Astrocyte (in vitro differentiated cells and primary cell): ENCODE results near the gene RPS27A. TPM values are rescaled to one million over a fixed set of nuclear protein-coding genes. Genes with fewer than 3 reads are reported as not detected.

Source experiments
- DNase-seq: peaks from one replicate; pipeline ENCODE4 v3.0.0-alpha.2; 2010; ENCODE audit warnings: low read depth
- FAIRE-seq: peaks from 2 replicates; lab custom pipeline; 2011; peaks lifted over from hg19 to GRCh38; lab: Jason Lieb, UNC
- H2AFZ ChIP-seq: 2 replicates; pipeline ENCODE4 v1.6.0; 2012; ENCODE audit warnings: low read depth, low read length, inconsistent platforms
- H3K27ac ChIP-seq: 2 replicates; pipeline ENCODE4 v1.5.1; 2011; ENCODE audit warnings: low read depth, low read length, inconsistent platforms
- H3K27me3 ChIP-seq: 2 replicates; pipeline ENCODE4 v1.6.0; 2011; ENCODE audit warnings: low read length, inconsistent platforms; ENCODE audit not compliant: insufficient read depth
- H3K36me3 ChIP-seq: 2 replicates; pipeline ENCODE4 v1.5.1; 2011; ENCODE audit warnings: low read length, inconsistent platforms; ENCODE audit not compliant: insufficient read depth
- H3K4me1 ChIP-seq: 2 replicates; pipeline ENCODE4 v1.5.1; 2011; ENCODE audit warnings: low read length, inconsistent platforms; ENCODE audit not compliant: insufficient read depth
- H3K4me2 ChIP-seq: 2 replicates; pipeline ENCODE4 v1.6.0; 2012; ENCODE audit warnings: low read length, inconsistent platforms
- H3K4me3 ChIP-seq: 2 replicates; pipeline ENCODE4 v1.5.1; 2011; ENCODE audit warnings: low read depth, mild to moderate bottlenecking, low read length, inconsistent platforms; ENCODE audit not compliant: insufficient read depth
- H3K79me2 ChIP-seq: 2 replicates; pipeline ENCODE4 v1.6.0; 2012; ENCODE audit warnings: mild to moderate bottlenecking, low read length, inconsistent platforms; ENCODE audit not compliant: insufficient read depth
- H3K9ac ChIP-seq: 2 replicates; pipeline ENCODE4 v1.6.0; 2012; ENCODE audit warnings: mild to moderate bottlenecking, low read length, inconsistent platforms
- H3K9me3 ChIP-seq: 2 replicates; pipeline ENCODE4 v1.5.1; 2012; ENCODE audit warnings: low read depth, mild to moderate bottlenecking, low read length, inconsistent platforms; ENCODE audit not compliant: insufficient read depth
- H4K20me1 ChIP-seq: 2 replicates; pipeline ENCODE4 v1.6.0; 2012; ENCODE audit warnings: low read length, inconsistent platforms; ENCODE audit not compliant: insufficient read depth
- H3K27ac Mint-ChIP-seq: one replicate; pipeline ENCODE4 v1.8.0; 2021; ENCODE audit warnings: mild to moderate bottlenecking, mixed read lengths; ENCODE audit not compliant: unreplicated experiment
- H3K27me3 Mint-ChIP-seq: one replicate; pipeline ENCODE4 v1.8.0; 2021; ENCODE audit warnings: low read depth, mixed read lengths; ENCODE audit not compliant: unreplicated experiment
- H3K36me3 Mint-ChIP-seq: one replicate; pipeline ENCODE4 v1.8.0; 2021; ENCODE audit warnings: low read depth, mixed read lengths; ENCODE audit not compliant: unreplicated experiment
- H3K4me1 Mint-ChIP-seq: one replicate; pipeline ENCODE4 v1.8.0; 2021; ENCODE audit warnings: low read depth, mixed read lengths; ENCODE audit not compliant: unreplicated experiment
- H3K4me3 Mint-ChIP-seq: one replicate; pipeline ENCODE4 v1.8.0; 2021; ENCODE audit warnings: mild to moderate bottlenecking, moderate library complexity, mixed read lengths; ENCODE audit not compliant: unreplicated experiment
- H3K9me3 Mint-ChIP-seq: one replicate; pipeline ENCODE4 v1.8.0; 2021; ENCODE audit warnings: mild to moderate bottlenecking, mixed read lengths; ENCODE audit not compliant: unreplicated experiment
- EZH2 ChIP-seq: IDR thresholded peaks from 2 replicates; pipeline ENCODE4 v1.6.1; 2012; ENCODE audit warnings: mild to moderate bottlenecking, low read length, inconsistent platforms; ENCODE audit not compliant: insufficient read depth
- total RNA-seq: library from RNA; stranded (reverse); gene quantifications from 2 replicates; pipeline ENCODE4 v1.2.1, GENCODE V29; 2021
- TF ChIP-seq, protein P1 (sequence below): IDR thresholded peaks from 2 replicates; pipeline ENCODE4 v1.5.1; 2011; ENCODE audit warnings: low read depth, mild to moderate bottlenecking, inconsistent platforms, low read length, moderate library complexity; ENCODE audit not compliant: insufficient read depth

The RPS27A gene
- total RNA-seq, 1 donor from 2014 or later, result 840 TPM

DNA sequence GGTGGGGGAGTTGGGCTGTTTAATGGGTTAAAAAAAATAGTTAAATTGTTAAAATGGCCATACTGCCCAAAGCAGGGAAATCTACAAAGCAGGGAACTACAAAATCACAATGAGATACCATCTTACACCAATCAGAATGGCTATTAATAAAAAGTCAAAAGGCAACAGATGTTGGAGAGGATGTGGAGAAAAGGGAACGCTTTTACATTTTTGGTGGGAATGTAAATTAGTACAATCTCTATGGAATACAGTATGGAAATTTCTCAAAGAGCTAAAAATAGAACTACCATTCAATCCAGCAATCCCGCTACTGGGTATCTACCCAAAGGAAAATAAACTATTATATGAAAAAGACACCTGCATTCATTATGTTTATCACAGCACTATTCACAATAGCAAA, 27.5 kb upstream of the RPS27A start:
- H3K27ac Mint-ChIP-seq, result no peak overlapping the region
- Histone ChIP-seq H3K4me2 (no peak overlapping the region), H3K4me3 (no peak overlapping the region), H3K36me3 (peaks cover 2% of the 10 kb centered on the region), H3K79me2 (no peaks in the 10 kb centered on the region), H3K27me3 (no peaks in the 10 kb centered on the region), H3K9me3 (no peaks in the 10 kb centered on the region), H3K27ac (no peak overlapping the region), H2AFZ (no peak overlapping the region), H4K20me1 (no peaks in the 10 kb centered on the region), H3K4me1 (no peaks in the 10 kb centered on the region), H3K9ac (no peak overlapping the region)
- H3K4me1 Mint-ChIP-seq, result no peaks in the 10 kb centered on the region
- no peaks in the 10 kb centered on the region for H3K27me3 Mint-ChIP-seq
- peaks cover 36% of the 10 kb centered on the region for H3K36me3 Mint-ChIP-seq
- DNase-seq (no peak), FAIRE-seq (no peak)
- H3K4me3 Mint-ChIP-seq, result no peak overlapping the region
- TF ChIP-seq EZH2, result no peak
- TF ChIP-seq, protein P1, sequence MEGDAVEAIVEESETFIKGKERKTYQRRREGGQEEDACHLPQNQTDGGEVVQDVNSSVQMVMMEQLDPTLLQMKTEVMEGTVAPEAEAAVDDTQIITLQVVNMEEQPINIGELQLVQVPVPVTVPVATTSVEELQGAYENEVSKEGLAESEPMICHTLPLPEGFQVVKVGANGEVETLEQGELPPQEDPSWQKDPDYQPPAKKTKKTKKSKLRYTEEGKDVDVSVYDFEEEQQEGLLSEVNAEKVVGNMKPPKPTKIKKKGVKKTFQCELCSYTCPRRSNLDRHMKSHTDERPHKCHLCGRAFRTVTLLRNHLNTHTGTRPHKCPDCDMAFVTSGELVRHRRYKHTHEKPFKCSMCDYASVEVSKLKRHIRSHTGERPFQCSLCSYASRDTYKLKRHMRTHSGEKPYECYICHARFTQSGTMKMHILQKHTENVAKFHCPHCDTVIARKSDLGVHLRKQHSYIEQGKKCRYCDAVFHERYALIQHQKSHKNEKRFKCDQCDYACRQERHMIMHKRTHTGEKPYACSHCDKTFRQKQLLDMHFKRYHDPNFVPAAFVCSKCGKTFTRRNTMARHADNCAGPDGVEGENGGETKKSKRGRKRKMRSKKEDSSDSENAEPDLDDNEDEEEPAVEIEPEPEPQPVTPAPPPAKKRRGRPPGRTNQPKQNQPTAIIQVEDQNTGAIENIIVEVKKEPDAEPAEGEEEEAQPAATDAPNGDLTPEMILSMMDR, result no peak
- no peaks in the 10 kb centered on the region for H3K9me3 Mint-ChIP-seq

DNA sequence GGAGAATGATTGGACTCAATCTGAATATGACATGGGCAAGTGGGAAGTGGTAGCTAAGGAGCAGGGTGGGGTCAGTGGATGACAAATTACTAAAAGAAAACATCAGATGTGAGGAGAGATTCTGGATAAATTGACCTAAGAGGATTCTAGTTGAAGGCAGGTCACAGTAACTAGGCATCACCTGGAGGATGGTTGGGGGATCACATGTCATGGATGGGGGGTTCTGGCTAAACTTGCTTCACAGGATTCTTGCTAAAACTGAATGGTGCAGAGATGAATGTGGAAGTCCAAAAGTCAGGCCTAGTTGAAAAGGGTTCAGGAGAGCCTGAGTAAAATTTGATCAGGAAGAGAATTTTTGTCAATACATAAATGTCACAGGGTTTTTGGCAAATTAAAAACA, 18.7 kb upstream of the RPS27A start:
- Histone ChIP-seq H3K4me1 (no peaks in the 10 kb centered on the region), H3K9me3 (no peaks in the 10 kb centered on the region), H3K79me2 (no peaks in the 10 kb centered on the region), H3K27ac (no peak overlapping the region), H3K36me3 (peaks cover 2% of the 10 kb centered on the region), H3K4me3 (no peak overlapping the region), H4K20me1 (no peaks in the 10 kb centered on the region), H3K9ac (no peak overlapping the region), H3K27me3 (no peaks in the 10 kb centered on the region), H3K4me2 (no peak overlapping the region), H2AFZ (no peak overlapping the region)
- H3K9me3 Mint-ChIP-seq, result no peaks in the 10 kb centered on the region
- FAIRE-seq, result no peak
- H3K4me1 Mint-ChIP-seq, result no peaks in the 10 kb centered on the region
- no peak for TF ChIP-seq EZH2
- TF ChIP-seq, protein P1, result no peak
- no peaks in the 10 kb centered on the region for H3K27me3 Mint-ChIP-seq
- DNase-seq, result no peak
- H3K27ac Mint-ChIP-seq, result no peak overlapping the region
- peaks cover 4% of the 10 kb centered on the region for H3K36me3 Mint-ChIP-seq
- no peak overlapping the region for H3K4me3 Mint-ChIP-seq

DNA sequence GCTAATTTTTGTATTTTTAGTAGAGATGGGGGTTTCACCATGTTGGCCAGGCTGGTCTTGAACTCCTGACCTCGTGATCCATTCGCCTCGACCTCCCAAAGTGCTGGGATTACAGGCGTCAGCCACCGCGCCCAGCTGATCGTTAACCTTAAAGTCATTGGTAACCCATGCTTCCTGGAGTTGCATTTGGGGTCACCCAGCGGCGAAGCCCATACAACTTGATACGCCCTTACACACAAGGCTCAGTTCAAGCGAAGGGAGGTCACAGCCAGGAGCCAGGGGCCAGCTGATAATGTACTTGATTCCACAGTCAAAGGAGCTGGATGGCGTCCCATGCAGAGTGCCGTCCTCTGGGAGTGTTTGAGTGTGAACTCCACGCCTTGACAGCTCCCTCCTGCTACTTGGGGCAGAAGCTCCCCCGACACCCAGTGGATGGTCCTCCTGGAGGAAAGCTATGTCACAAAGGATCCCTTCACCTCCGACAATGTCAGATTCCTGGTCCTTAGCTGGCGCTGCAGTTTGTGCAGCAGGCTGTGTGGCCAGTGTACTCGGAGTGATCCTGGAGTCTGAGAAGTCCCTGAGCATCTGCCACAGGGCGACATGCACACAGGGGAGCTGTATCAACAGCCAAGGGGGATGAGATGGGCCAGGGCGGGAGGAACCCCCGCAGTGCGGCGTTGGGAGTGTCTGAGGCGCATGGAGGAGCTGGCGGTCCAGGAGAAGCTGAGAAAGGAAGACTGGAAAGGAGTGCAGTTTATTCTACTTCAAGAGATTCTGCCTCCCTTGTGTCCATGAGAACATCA, 8.3 kb upstream of the RPS27A start:
- H3K4me1 Mint-ChIP-seq, result peaks cover 16% of the 10 kb centered on the region
- FAIRE-seq, result no peak
- DNase-seq, result no peak
- H3K27me3 Mint-ChIP-seq, result no peaks in the 10 kb centered on the region
- H3K36me3 Mint-ChIP-seq, result peaks cover 5% of the 10 kb centered on the region
- TF ChIP-seq, protein P1, result no peak
- TF ChIP-seq EZH2, result no peak
- peaks cover 25% of the 10 kb centered on the region for H3K79me2 ChIP-seq
- peaks cover 3% of the 10 kb centered on the region for H3K4me1 ChIP-seq
- no peaks in the 10 kb centered on the region for H3K9me3 Mint-ChIP-seq
- no peak overlapping the region for H3K4me3 ChIP-seq
- peaks cover 4% of the 10 kb centered on the region for H4K20me1 ChIP-seq
- H3K27me3 ChIP-seq, result no peaks in the 10 kb centered on the region
- no peaks in the 10 kb centered on the region for H3K9me3 ChIP-seq
- no peaks in the 10 kb centered on the region for H3K36me3 ChIP-seq
- H3K27ac Mint-ChIP-seq, result no peak overlapping the region
- H3K27ac ChIP-seq, result no peak overlapping the region
- H3K4me3 Mint-ChIP-seq, result peak overlapping the region; percentile 40
- no peak overlapping the region for H3K9ac ChIP-seq
- peak overlapping the region; percentile 84 for H3K4me2 ChIP-seq
- H2AFZ ChIP-seq, result no peak overlapping the region
